Lower lobe of right lung (tissue), 2 donors: ENCODE results near the gene DAAM2. TPM values are rescaled to one million over a fixed set of nuclear protein-coding genes. Genes with fewer than 3 reads are reported as not detected.

Experiments used
- ATAC-seq, 2 donors: fragments of 200-7000 bp; cut with Tn5 transposase; one replicate each; pipeline ENCODE4 v1.9.1; 2020 to 2022; ENCODE audit warnings: mild to moderate bottlenecking in 2 of 2, moderate library complexity in 2 of 2
- DNase-seq: peaks from one replicate; pipeline ENCODE4 v3.0.0-alpha.2; 2020
- H3K27ac ChIP-seq: fragments of 200-600 bp; one replicate; pipeline ENCODE4 v1.8.0; 2022
- H3K27me3 ChIP-seq: fragments of 200-600 bp; one replicate; pipeline ENCODE4 v1.8.0; 2022; ENCODE audit warnings: low read depth
- H3K36me3 ChIP-seq: fragments of 200-600 bp; one replicate; pipeline ENCODE4 v1.8.0; 2022; ENCODE audit warnings: mild to moderate bottlenecking
- H3K4me1 ChIP-seq: fragments of 200-600 bp; one replicate; pipeline ENCODE4 v1.8.0; 2022
- H3K4me3 ChIP-seq: fragments of 200-600 bp; one replicate; pipeline ENCODE4 v1.8.0; 2022; ENCODE audit warnings: mild to moderate bottlenecking
- H3K9me3 ChIP-seq: fragments of 200-600 bp; one replicate; pipeline ENCODE4 v1.8.0; 2022
- intact Hi-C: fragments of 100-400 bp; cut with DNase I; formaldehyde crosslinking; loops from one replicate; pipeline ENCODE4 v1.11.0; 2022
- total RNA-seq: library from RNA; stranded (reverse); fragmentation: NEBNext Ultra II Directional; extraction: Animal tissue kit (Norgen Biotek cat#: 25700); gene quantifications from one replicate; pipeline ENCODE4 v1.2.1, GENCODE V29; 2021
- TF ChIP-seq, protein P1 (sequence below): fragments of 200-600 bp; IDR thresholded peaks from one replicate; pipeline ENCODE4 v1.8.0; 2022; ENCODE audit warnings: antibody characterized with exemption, mild to moderate bottlenecking
- donor health status: DM: no; HTN: yes; CAD: no; lungs with severe emphysema.

Gene DAAM2
- total RNA-seq, 1 donor from 2014 or later, result 29.0 TPM

GRCh38 chr6:39889229-39889628 lies 97.1 kb downstream of the DAAM2 start:
- Histone ChIP-seq H3K4me3 (no peak overlapping the region), H3K9me3 (no peaks in the 10 kb centered on the region), H3K27ac (no peak overlapping the region), H3K36me3 (peaks cover 4% of the 10 kb centered on the region), H3K27me3 (no peaks in the 10 kb centered on the region), H3K4me1 (peaks cover 12% of the 10 kb centered on the region)
- TF ChIP-seq, protein P1, sequence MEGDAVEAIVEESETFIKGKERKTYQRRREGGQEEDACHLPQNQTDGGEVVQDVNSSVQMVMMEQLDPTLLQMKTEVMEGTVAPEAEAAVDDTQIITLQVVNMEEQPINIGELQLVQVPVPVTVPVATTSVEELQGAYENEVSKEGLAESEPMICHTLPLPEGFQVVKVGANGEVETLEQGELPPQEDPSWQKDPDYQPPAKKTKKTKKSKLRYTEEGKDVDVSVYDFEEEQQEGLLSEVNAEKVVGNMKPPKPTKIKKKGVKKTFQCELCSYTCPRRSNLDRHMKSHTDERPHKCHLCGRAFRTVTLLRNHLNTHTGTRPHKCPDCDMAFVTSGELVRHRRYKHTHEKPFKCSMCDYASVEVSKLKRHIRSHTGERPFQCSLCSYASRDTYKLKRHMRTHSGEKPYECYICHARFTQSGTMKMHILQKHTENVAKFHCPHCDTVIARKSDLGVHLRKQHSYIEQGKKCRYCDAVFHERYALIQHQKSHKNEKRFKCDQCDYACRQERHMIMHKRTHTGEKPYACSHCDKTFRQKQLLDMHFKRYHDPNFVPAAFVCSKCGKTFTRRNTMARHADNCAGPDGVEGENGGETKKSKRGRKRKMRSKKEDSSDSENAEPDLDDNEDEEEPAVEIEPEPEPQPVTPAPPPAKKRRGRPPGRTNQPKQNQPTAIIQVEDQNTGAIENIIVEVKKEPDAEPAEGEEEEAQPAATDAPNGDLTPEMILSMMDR, result no peak
- ATAC-seq, result no peak
- intact Hi-C loops, result no loop called here
- no peak for DNase-seq

DNA sequence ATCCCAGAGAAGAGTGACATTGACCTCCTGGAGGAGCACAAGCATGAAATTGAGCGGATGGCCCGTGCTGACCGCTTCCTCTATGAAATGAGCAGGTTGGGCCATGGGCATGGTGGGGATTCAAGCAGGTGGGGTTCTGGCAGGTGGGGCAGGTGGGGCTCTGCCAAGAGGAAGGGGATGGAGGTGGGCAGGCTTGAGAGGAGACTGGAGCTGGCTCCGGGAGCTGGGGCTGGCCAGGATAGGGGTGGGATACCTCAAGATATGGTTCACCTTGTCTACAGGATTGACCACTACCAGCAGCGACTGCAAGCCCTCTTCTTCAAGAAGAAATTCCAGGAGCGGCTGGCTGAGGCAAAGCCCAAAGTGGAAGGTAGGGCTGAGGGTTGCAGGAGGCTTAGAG lies 99.2 kb downstream of the DAAM2 start:
- intact Hi-C loops, result no loop called here
- ATAC-seq (no peak), DNase-seq (no peak)
- Histone ChIP-seq H3K27me3 (no peaks in the 10 kb centered on the region), H3K4me3 (no peak overlapping the region), H3K36me3 (peaks cover 12% of the 10 kb centered on the region), H3K27ac (no peak overlapping the region), H3K9me3 (no peaks in the 10 kb centered on the region), H3K4me1 (peaks cover 12% of the 10 kb centered on the region)
- TF ChIP-seq, protein P1, result no peak

DNA sequence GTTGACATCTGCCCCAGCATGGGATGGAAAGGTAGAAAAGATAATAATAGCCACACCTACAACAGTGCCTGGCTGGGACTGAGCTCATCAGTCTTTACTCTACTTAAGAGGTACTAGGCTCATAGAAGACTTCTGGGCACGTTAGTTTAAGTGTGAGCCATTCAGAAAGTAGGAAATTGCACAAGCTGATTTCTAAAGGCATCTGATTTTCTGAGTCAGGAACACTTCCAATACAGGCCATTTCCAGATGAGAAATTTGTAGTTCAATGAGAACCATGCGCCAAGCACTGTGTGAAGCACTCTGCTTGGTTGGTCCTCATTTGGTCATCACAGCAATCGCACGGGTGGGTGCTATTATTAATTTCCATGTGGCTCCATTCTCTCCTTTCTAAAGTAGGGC lies 99.8 kb downstream of the DAAM2 start:
- no peak overlapping the region for H3K4me3 ChIP-seq
- ATAC-seq, result no peak
- TF ChIP-seq, protein P1, result no peak
- no peaks in the 10 kb centered on the region for H3K27me3 ChIP-seq
- H3K9me3 ChIP-seq, result no peaks in the 10 kb centered on the region
- intact Hi-C loops, result no loop called here
- no peak for DNase-seq
- H3K27ac ChIP-seq, result no peak overlapping the region
- H3K4me1 ChIP-seq, result peaks cover 12% of the 10 kb centered on the region
- H3K36me3 ChIP-seq, result peaks cover 18% of the 10 kb centered on the region

- peaks cover 10% of the 10 kb centered on the region for H3K4me1 ChIP-seq
- H3K4me3 ChIP-seq, result no peak overlapping the region
- H3K36me3 ChIP-seq, result peaks cover 22% of the 10 kb centered on the region
- H3K27ac ChIP-seq, result no peak overlapping the region
- no peaks in the 10 kb centered on the region for H3K9me3 ChIP-seq
- intact Hi-C loops, result no loop called here
- TF ChIP-seq, protein P1, result peak; percentile 68
- DNase-seq (peak; percentile 73), ATAC-seq (peak; percentile 82 to 84)
- no peaks in the 10 kb centered on the region for H3K27me3 ChIP-seq
Observed at GRCh38 chr6:39892490-39893129, 100.4 kb downstream of the DAAM2 start.

DNA sequence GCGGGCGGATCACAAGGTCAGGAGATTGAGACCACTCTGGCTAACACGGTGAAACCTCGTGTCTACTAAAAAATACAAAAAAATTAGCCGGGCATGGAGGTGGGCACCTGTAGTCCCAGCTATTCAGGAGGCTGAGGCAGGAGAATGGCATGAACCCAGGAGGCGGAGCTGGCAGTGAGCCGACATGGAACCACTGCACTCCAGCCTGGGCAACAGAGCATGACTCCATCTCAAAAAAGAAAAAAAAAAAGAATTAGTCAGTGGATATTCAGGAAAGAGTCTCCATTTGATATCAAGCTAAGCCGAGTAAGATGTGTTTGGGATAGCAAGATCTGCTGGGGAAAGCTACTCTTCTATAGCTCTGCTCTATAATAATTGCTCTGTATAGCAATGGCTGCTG lies 101.1 kb downstream of the DAAM2 start:
- Histone ChIP-seq H3K27me3 (no peaks in the 10 kb centered on the region), H3K36me3 (peaks cover 22% of the 10 kb centered on the region), H3K4me1 (peaks cover 3% of the 10 kb centered on the region), H3K4me3 (no peak overlapping the region), H3K27ac (no peak overlapping the region), H3K9me3 (no peaks in the 10 kb centered on the region)
- intact Hi-C loops, result no loop called here
- ATAC-seq (no peak), DNase-seq (no peak)
- TF ChIP-seq, protein P1, result no peak
